Measurements from ENCODE around the gene GKAP1. TPM values are rescaled to one million over a fixed set of nuclear protein-coding genes. Genes with fewer than 3 reads are reported as not detected.
"Not testable (repeated sequence)": the region's sequence is repeated elsewhere in the genome, so short reads cannot be mapped to it uniquely, and the experiment has no call there.

GKAP1 gene
- total RNA-seq, 1 experiment from 2014 or later, result 5.8 TPM

- ChIA-PET CTCF (interaction anchor here (0.6 to 2.1 kb wide), 3 partner anchors 11 to 207 kb away, joined by 3 to 10 read pairs (median 8); partner anchors contain the start of gene IDNK), POLR2A (interaction anchor here (0.6 to 3.3 kb wide), 27 partner anchors 8 to 1879 kb away, joined by 3 to 22 read pairs (median 4); partner anchors contain the start of genes IDNK and KIF27)
- intact Hi-C loops (cut with micrococcal nuclease), result loop anchor here (5.0 kb wide), 1 partner anchor 85 kb away; the partner anchor contains the start of gene IDNK
- DNase-seq (ENCODE audit: unreplicated experiment), result peak; percentile 77
- TF ChIP-seq, protein P1, sequence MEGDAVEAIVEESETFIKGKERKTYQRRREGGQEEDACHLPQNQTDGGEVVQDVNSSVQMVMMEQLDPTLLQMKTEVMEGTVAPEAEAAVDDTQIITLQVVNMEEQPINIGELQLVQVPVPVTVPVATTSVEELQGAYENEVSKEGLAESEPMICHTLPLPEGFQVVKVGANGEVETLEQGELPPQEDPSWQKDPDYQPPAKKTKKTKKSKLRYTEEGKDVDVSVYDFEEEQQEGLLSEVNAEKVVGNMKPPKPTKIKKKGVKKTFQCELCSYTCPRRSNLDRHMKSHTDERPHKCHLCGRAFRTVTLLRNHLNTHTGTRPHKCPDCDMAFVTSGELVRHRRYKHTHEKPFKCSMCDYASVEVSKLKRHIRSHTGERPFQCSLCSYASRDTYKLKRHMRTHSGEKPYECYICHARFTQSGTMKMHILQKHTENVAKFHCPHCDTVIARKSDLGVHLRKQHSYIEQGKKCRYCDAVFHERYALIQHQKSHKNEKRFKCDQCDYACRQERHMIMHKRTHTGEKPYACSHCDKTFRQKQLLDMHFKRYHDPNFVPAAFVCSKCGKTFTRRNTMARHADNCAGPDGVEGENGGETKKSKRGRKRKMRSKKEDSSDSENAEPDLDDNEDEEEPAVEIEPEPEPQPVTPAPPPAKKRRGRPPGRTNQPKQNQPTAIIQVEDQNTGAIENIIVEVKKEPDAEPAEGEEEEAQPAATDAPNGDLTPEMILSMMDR (IDR thresholded peaks at IDR 0.05; ENCODE audit: unreplicated experiment), result no peak
- Mint-ChIP-seq H3K36me3 (ENCODE audit: insufficient read depth, unreplicated experiment) (peaks cover 5% of the 10 kb centered on the region), H3K9me3 (ENCODE audit: unreplicated experiment) (no peaks in the 10 kb centered on the region), H3K27me3 (ENCODE audit: insufficient read depth, unreplicated experiment) (no peaks in the 10 kb centered on the region), H3K4me3 (ENCODE audit: unreplicated experiment) (peak overlapping the region; percentile 99), H3K27ac (ENCODE audit: low read depth, unreplicated experiment) (peak overlapping the region; percentile 99), H3K4me1 (ENCODE audit: insufficient read depth, unreplicated experiment) (peaks cover 17% of the 10 kb centered on the region)
- no TSS peak for BruUV-seq (replicated peaks)
Measured at GRCh38 chr9:83707518-83707767, 110.1 kb downstream of the GKAP1 start.

DNA sequence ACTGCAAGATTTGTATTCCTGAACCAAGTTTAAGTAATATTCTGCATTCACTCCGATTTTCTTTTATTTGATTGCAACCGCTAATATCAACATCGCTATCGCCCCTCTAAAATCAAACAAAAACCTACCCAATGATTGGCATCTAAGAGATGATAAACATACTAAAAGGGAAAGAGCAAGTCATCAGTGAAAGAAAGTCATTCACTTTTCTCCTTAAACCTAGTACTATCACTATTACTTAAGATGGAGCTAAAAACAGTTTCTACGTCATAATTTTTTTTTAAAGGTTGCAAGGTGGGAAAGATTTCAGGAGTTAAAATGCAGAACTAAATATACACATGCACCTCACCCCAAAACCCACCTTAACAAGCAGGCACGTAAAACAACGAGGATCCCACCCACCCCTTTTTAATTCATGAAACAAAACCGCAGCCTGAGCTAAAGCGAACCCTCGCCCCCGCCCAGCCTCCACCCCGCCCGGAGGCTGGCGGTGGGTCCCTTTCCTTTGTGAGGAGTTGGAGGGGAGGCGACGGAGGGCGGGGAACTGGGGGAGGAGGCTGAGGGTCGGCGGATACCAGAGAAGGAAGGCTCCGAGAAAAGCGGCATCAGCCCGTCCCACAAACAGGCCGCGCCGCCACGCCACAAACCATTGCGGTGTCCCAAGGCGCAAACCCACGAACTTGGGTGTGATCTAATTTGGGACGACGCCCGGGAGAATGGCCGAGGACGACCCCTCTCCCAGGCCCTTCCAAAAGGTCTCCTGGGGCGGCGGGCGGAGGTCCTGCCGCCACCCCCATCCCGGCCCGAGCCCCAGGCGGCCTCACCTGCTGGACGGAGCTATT, 110.7 kb downstream of the GKAP1 start:
- CTCF ChIA-PET, result interaction anchor here (0.6 to 2.1 kb wide), 3 partner anchors 11 to 207 kb away, joined by 3 to 10 read pairs (median 8); partner anchors contain the start of gene IDNK
- BruUV-seq (replicated peaks), result no TSS peak
- peak overlapping the region; percentile 99 for H3K4me3 Mint-ChIP-seq (ENCODE audit: unreplicated experiment)
- DNase-seq (ENCODE audit: unreplicated experiment), result no peak
- H3K27ac Mint-ChIP-seq (ENCODE audit: low read depth, unreplicated experiment), result peak overlapping the region; percentile 99
- POLR2A ChIA-PET, result interaction anchor here (0.7 to 3.3 kb wide), 21 partner anchors 8 to 1879 kb away, joined by 3 to 22 read pairs (median 3); partner anchors contain the start of genes IDNK and KIF27
- H3K36me3 Mint-ChIP-seq (ENCODE audit: insufficient read depth, unreplicated experiment), result peaks cover 5% of the 10 kb centered on the region
- intact Hi-C loops (cut with micrococcal nuclease), result loop anchor here (5.0 kb wide), 1 partner anchor 85 kb away; the partner anchor contains the start of gene IDNK
- H3K9me3 Mint-ChIP-seq (ENCODE audit: unreplicated experiment), result no peaks in the 10 kb centered on the region
- no peaks in the 10 kb centered on the region for H3K27me3 Mint-ChIP-seq (ENCODE audit: insufficient read depth, unreplicated experiment)
- peaks cover 20% of the 10 kb centered on the region for H3K4me1 Mint-ChIP-seq (ENCODE audit: insufficient read depth, unreplicated experiment)
- TF ChIP-seq, protein P1 (IDR thresholded peaks at IDR 0.05; ENCODE audit: unreplicated experiment), result no peak

GRCh38 chr9:83705219-83705651, 112.3 kb downstream of the GKAP1 start:
- POLR2A ChIA-PET, result interaction anchor here (1.0 to 1.4 kb wide), 2 partner anchors 9 to 213 kb away, joined by 3 to 7 read pairs; no protein-coding TSS in a partner anchor
- BruUV-seq (replicated peaks); CTCF ChIA-PET; H3K27me3 Mint-ChIP-seq (ENCODE audit: insufficient read depth, unreplicated experiment); H3K36me3 Mint-ChIP-seq (ENCODE audit: insufficient read depth, unreplicated experiment); H3K9me3 Mint-ChIP-seq (ENCODE audit: unreplicated experiment): not testable (repeated sequence)
- H3K27ac Mint-ChIP-seq (ENCODE audit: low read depth, unreplicated experiment), result peak overlapping the region; percentile 99
- peak overlapping the region; percentile 99 for H3K4me3 Mint-ChIP-seq (ENCODE audit: unreplicated experiment)
- DNase-seq (ENCODE audit: unreplicated experiment), result peak; percentile 32
- H3K4me1 Mint-ChIP-seq (ENCODE audit: insufficient read depth, unreplicated experiment), result peaks cover 32% of the 10 kb centered on the region
- intact Hi-C loops (cut with micrococcal nuclease), result loop anchor here (5.0 kb wide), 1 partner anchor 83 kb away; the partner anchor contains the start of gene IDNK

DNA sequence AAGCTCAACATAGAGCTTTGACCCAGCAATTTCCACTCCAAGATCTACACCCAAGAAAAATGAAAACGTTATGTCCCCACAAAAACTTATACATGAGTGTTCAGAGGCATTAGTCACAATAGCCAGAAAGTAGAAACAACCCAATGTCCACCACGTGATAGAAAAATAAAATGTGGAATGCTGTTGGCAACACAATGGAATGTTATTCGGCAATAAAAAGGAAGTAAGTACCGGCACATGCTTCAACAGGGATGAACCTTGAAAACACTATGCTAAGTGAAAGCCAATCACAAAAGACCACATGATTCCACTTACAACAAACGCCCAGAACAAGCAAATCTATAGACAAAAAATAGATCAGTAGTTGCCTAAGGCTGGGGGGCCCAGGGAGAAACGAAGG, 115.8 kb downstream of the GKAP1 start:
- no peaks in the 10 kb centered on the region for H3K9me3 Mint-ChIP-seq (ENCODE audit: unreplicated experiment)
- no TSS peak for BruUV-seq (replicated peaks)
- no peaks in the 10 kb centered on the region for H3K27me3 Mint-ChIP-seq (ENCODE audit: insufficient read depth, unreplicated experiment)
- H3K4me1 Mint-ChIP-seq (ENCODE audit: insufficient read depth, unreplicated experiment), result peaks cover 39% of the 10 kb centered on the region
- intact Hi-C loops (cut with micrococcal nuclease), result no loop called here
- no peaks in the 10 kb centered on the region for H3K36me3 Mint-ChIP-seq (ENCODE audit: insufficient read depth, unreplicated experiment)
- POLR2A ChIA-PET, result interaction anchor here (0.7 to 1.4 kb wide), 4 partner anchors 10 to 274 kb away, joined by 3 to 8 read pairs (median 4); no protein-coding TSS in a partner anchor
- TF ChIP-seq, protein P1 (IDR thresholded peaks at IDR 0.05; ENCODE audit: unreplicated experiment), result no peak
- peak overlapping the region; percentile 64 for H3K4me3 Mint-ChIP-seq (ENCODE audit: unreplicated experiment)
- CTCF ChIA-PET, result no interaction called here
- peak; percentile 78 for DNase-seq (ENCODE audit: unreplicated experiment)
- peak overlapping the region; percentile 84 for H3K27ac Mint-ChIP-seq (ENCODE audit: low read depth, unreplicated experiment)

Measured in MCF 10A (cell line).